Caco-2 (cell line): ENCODE data around the gene KLHL15. TPM values are rescaled to one million over a fixed set of nuclear protein-coding genes. Genes with fewer than 3 reads are reported as not detected.

Experiments used
- BruUV-seq: library from RNA; stranded (reverse); fragments of 400-500 nt; replicated peaks from 2 replicates; lab custom pipeline; 2021; lab: Mats Ljungman, UMichigan
- CTCF ChIA-PET: fragments of 300-600 bp; sonication (Branson Sonifier 250); formaldehyde crosslinking; loops from one replicate; lab custom pipeline; 2022; ENCODE audit warnings: antibody characterized with exemption; lab: Charles Lee
- POLR2A ChIA-PET: fragments of 300-600 bp; sonication (Branson Sonifier 250); formaldehyde crosslinking; loops from one replicate; lab custom pipeline; 2022; ENCODE audit warnings: antibody characterized with exemption; lab: Charles Lee
- DNase-seq, 2 experiments: peaks; one replicate each; pipeline versions ENCODE4 v3.0.0 to v3.0.0-alpha.2; 2020 to 2022
- H3K27me3 ChIP-seq: replicated peaks from 2 replicates; pipeline ENCODE4 v1.6.0; 2011; ENCODE audit warnings: low read length; ENCODE audit not compliant: control insufficient read depth, insufficient read depth
- H3K36me3 ChIP-seq: 2 replicates; pipeline ENCODE4 v1.5.1; 2011; ENCODE audit warnings: low read length; ENCODE audit not compliant: control insufficient read depth, insufficient read depth
- H3K4me1 ChIP-seq: fragments of 250-450 bp; sonication (Bioruptor Pico); 2 replicates; pipeline ENCODE4 v1.5.1; 2020; ENCODE audit warnings: mild to moderate bottlenecking
- H3K4me3 ChIP-seq: 2 replicates; pipeline ENCODE4 v1.5.1; 2011; ENCODE audit warnings: low read depth, mild to moderate bottlenecking, control low read depth, low read length
- H3K9me3 ChIP-seq: fragments of 250-450 bp; sonication (Bioruptor Pico); 2 replicates; pipeline ENCODE4 v1.5.1; 2020; ENCODE audit warnings: mild to moderate bottlenecking, moderate library complexity
- H3K27ac Mint-ChIP-seq: one replicate; pipeline ENCODE4 v1.8.0; 2022; ENCODE audit warnings: mixed read lengths; ENCODE audit not compliant: unreplicated experiment
- H3K27me3 Mint-ChIP-seq: one replicate; pipeline ENCODE4 v1.8.0; 2022; ENCODE audit warnings: mixed read lengths; ENCODE audit not compliant: insufficient read depth, unreplicated experiment
- H3K36me3 Mint-ChIP-seq: one replicate; pipeline ENCODE4 v1.8.0; 2022; ENCODE audit warnings: mild to moderate bottlenecking, mixed read lengths; ENCODE audit not compliant: insufficient read depth, unreplicated experiment
- H3K4me1 Mint-ChIP-seq: one replicate; pipeline ENCODE4 v1.8.0; 2022; ENCODE audit warnings: low read depth, mixed read lengths; ENCODE audit not compliant: unreplicated experiment
- H3K4me3 Mint-ChIP-seq: one replicate; pipeline ENCODE4 v1.8.0; 2022; ENCODE audit warnings: mild to moderate bottlenecking, moderate library complexity, mixed read lengths; ENCODE audit not compliant: unreplicated experiment
- H3K9me3 Mint-ChIP-seq: one replicate; pipeline ENCODE4 v1.8.0; 2022; ENCODE audit warnings: mixed read lengths; ENCODE audit not compliant: unreplicated experiment
- intact Hi-C: fragments of 100-400 bp; cut with micrococcal nuclease; formaldehyde crosslinking; loops from one replicate; pipeline ENCODE4 v1.10.0; 2022; ENCODE audit not compliant: unreplicated experiment
- total RNA-seq: library from RNA; stranded (reverse); gene quantifications from 2 replicates; pipeline ENCODE4 v1.2.3, GENCODE V29; 2022
- TF ChIP-seq, protein P1 (sequence below), 2 experiments: fragments of 200-600 bp in 1 of 2; IDR thresholded peaks; 1 replicate in 1 of 2; 2 replicates in 1 of 2; pipeline versions ENCODE4 v1.5.1 to v1.8.0; 2011 to 2022; ENCODE audit warnings: antibody characterized with exemption in 1 of 2, control low read depth in 1 of 2, inconsistent platforms in 1 of 2, low read depth in 1 of 2, low read length in 1 of 2, mild to moderate bottlenecking in 1 of 2, moderate library complexity in 1 of 2; ENCODE audit not compliant: insufficient read depth in 1 of 2, severe bottlenecking in 1 of 2, unreplicated experiment in 1 of 2

KLHL15 gene
- total RNA-seq, 1 experiment from 2014 or later, result 7.4 TPM

DNA sequence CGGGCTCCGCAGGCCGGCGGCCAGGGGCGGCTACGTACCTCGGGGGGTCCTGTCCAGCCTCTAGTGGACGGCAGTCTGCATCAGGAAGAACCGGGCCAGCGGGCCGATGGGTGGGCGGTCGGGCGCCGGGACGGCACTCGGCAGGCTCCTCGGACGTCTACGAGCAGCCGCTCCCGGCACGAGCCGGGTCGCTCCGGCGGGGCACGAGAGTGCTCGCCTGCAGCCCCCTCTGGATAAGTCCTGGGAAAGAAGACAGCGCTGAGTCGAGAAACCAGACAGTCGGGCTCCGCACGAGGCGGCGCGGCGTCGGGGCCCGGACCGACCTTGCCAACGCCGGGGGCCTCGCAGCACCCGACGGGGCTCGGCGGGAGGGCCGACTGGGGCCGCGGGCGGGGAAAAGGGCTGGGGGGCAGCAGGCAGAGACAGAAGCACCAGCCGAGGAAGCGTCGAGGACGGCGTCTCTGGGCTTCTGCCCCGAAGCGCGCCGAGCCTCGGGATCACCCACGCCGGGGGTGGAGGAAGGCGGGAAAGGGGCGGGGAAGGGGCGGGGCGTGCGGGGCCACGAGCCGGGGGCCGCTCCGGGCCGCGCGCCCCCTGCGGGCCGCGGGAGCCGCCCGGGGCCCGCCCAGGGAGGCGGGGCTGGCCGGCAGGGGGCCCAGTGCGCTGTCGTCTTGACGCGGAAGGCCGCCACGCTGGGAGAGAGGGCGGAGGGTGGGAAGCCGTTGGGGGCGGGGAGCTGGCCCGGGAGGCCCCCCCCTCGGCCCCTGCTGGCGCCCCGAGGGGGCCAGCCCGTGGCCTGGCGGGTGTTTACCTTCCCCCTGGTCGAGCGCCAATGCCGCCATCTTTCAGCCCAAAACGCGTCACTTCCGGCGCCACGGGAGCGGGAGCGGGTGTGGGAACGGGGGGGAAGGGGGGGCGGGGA lies 1.9 kb downstream of the KLHL15 start:
- Histone ChIP-seq H3K36me3 (no peaks in the 10 kb centered on the region), H3K4me3 (peak overlapping the region; percentile 90), H3K9me3 (no peaks in the 10 kb centered on the region), H3K27me3 (no peaks in the 10 kb centered on the region), H3K4me1 (no peaks in the 10 kb centered on the region)
- Mint-ChIP-seq H3K36me3 (peaks cover 20% of the 10 kb centered on the region), H3K27me3 (no peaks in the 10 kb centered on the region), H3K4me1 (no peaks in the 10 kb centered on the region), H3K27ac (peak overlapping the region; percentile 93), H3K9me3 (no peaks in the 10 kb centered on the region), H3K4me3 (peak overlapping the region; percentile 80)
- no TSS peak for BruUV-seq
- TF ChIP-seq, protein P1, sequence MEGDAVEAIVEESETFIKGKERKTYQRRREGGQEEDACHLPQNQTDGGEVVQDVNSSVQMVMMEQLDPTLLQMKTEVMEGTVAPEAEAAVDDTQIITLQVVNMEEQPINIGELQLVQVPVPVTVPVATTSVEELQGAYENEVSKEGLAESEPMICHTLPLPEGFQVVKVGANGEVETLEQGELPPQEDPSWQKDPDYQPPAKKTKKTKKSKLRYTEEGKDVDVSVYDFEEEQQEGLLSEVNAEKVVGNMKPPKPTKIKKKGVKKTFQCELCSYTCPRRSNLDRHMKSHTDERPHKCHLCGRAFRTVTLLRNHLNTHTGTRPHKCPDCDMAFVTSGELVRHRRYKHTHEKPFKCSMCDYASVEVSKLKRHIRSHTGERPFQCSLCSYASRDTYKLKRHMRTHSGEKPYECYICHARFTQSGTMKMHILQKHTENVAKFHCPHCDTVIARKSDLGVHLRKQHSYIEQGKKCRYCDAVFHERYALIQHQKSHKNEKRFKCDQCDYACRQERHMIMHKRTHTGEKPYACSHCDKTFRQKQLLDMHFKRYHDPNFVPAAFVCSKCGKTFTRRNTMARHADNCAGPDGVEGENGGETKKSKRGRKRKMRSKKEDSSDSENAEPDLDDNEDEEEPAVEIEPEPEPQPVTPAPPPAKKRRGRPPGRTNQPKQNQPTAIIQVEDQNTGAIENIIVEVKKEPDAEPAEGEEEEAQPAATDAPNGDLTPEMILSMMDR (IDR thresholded peaks at IDR 0.05; ENCODE audit: insufficient read depth in 1 of 2, low read depth in 1 of 2, low read length in 1 of 2, severe bottlenecking in 1 of 2, unreplicated experiment in 1 of 2), result no peak
- peak; percentile 90 for DNase-seq
- POLR2A ChIA-PET, result interaction anchor here (0.5 to 1.2 kb wide), 7 partner anchors 20 to 282 kb away, joined by 3 to 6 read pairs (median 4); partner anchors contain the start of genes ACOT9, APOO, CXorf58 and SAT1
- CTCF ChIA-PET, result interaction anchor here (0.6 to 2.0 kb wide), 5 partner anchors 25 to 59 kb away, joined by 3 to 31 read pairs (median 3); partner anchors contain the start of gene EIF2S3
- intact Hi-C loops, result loop anchor here (1.0 to 10.0 kb wide), 3 partner anchors 29 to 117 kb away; partner anchors contain the start of genes CXorf58 and EIF2S3

GRCh38 chrX:24023972-24024669 lies 2.9 kb downstream of the KLHL15 start:
- POLR2A ChIA-PET, result no interaction called here
- H3K9me3 ChIP-seq, result no peaks in the 10 kb centered on the region
- no peaks in the 10 kb centered on the region for H3K27me3 ChIP-seq
- CTCF ChIA-PET, result interaction anchor here (2.0 kb wide), 1 partner anchor 30 kb away, joined by 31 read pairs; the partner anchor contains the start of gene EIF2S3
- no peaks in the 10 kb centered on the region for H3K36me3 ChIP-seq
- Mint-ChIP-seq H3K27ac (no peak overlapping the region), H3K27me3 (no peaks in the 10 kb centered on the region), H3K4me3 (peak overlapping the region; percentile 80), H3K4me1 (no peaks in the 10 kb centered on the region), H3K36me3 (peaks cover 20% of the 10 kb centered on the region), H3K9me3 (no peaks in the 10 kb centered on the region)
- TF ChIP-seq, protein P1 (IDR thresholded peaks at IDR 0.05; ENCODE audit: insufficient read depth in 1 of 2, low read depth in 1 of 2, low read length in 1 of 2, severe bottlenecking in 1 of 2, unreplicated experiment in 1 of 2), result no peak
- intact Hi-C loops, result loop anchor here (1.0 to 10.0 kb wide), 2 partner anchors 89 to 116 kb away; partner anchors contain the start of gene CXorf58
- H3K4me3 ChIP-seq, result peak overlapping the region; percentile 79
- H3K4me1 ChIP-seq, result no peaks in the 10 kb centered on the region
- no peak for DNase-seq
- TSS peak; percentile 55 for BruUV-seq

DNA sequence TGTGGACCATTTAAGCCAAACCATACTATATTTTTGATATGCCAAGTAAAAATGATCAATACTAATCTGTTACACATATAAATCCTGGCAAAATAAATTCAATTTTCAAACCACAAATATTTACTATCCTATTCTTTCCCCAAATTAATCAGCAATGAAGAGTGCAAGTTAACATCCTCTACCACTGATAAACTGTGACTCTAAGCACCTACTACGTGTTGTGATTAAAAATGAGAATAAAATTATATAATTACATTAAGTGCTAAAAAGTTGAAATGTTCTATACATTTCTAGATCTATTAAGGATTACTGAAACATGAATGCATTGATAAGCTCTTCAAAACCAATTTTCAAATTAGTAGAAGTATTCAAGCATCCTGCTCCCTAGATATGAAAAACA lies 3.4 kb downstream of the KLHL15 start:
- TF ChIP-seq, protein P1 (IDR thresholded peaks at IDR 0.05; ENCODE audit: insufficient read depth in 1 of 2, low read depth in 1 of 2, low read length in 1 of 2, severe bottlenecking in 1 of 2, unreplicated experiment in 1 of 2), result no peak
- H3K27ac Mint-ChIP-seq, result no peak overlapping the region
- Histone ChIP-seq H3K9me3 (no peaks in the 10 kb centered on the region), H3K27me3 (no peaks in the 10 kb centered on the region), H3K36me3 (no peaks in the 10 kb centered on the region), H3K4me1 (no peaks in the 10 kb centered on the region), H3K4me3 (peak overlapping the region; percentile 79)
- CTCF ChIA-PET, result no interaction called here
- H3K9me3 Mint-ChIP-seq, result no peaks in the 10 kb centered on the region
- H3K4me3 Mint-ChIP-seq, result peak overlapping the region; percentile 80
- intact Hi-C loops, result loop anchor here (10.0 kb wide), 1 partner anchor 89 kb away; no protein-coding TSS in a partner anchor
- DNase-seq, result no peak
- H3K4me1 Mint-ChIP-seq, result no peaks in the 10 kb centered on the region
- no TSS peak for BruUV-seq
- no peaks in the 10 kb centered on the region for H3K27me3 Mint-ChIP-seq
- POLR2A ChIA-PET, result no interaction called here
- peaks cover 20% of the 10 kb centered on the region for H3K36me3 Mint-ChIP-seq
